HepG2 (cell line): ENCODE data around the gene VSIR. TPM values are rescaled to one million over a fixed set of nuclear protein-coding genes. Genes with fewer than 3 reads are reported as not detected.

Experiments used
- ATAC-seq: fragments of 200-7000 bp; cut with Tn5 transposase; 3 replicates; pipeline ENCODE4 v1.9.1; 2020; ENCODE audit warnings: mild to moderate bottlenecking, moderate library complexity
- BruUV-seq: library from RNA; stranded (reverse); fragments of 400-500 nt; replicated peaks from 2 replicates; lab custom pipeline; 2021; lab: Mats Ljungman, UMichigan
- CTCF ChIA-PET: fragments of 300-600 bp; formaldehyde crosslinking; extraction: SDS; loops from one replicate; lab custom pipeline; 2021; ENCODE audit warnings: low total read pairs, inconsistent platforms, low intra/inter-chr PET ratio; lab: Yijun Ruan, JAX
- POLR2A ChIA-PET: fragments of 350-600 bp; sonication (Branson Sonifier 250); formaldehyde crosslinking; loops from one replicate; lab custom pipeline; 2020; ENCODE audit warnings: antibody characterized with exemption, inconsistent platforms; lab: Yijun Ruan, JAX
- DNase-seq: peaks from one replicate; pipeline ENCODE4 v3.0.0-alpha.2; 2015; ENCODE audit warnings: low spot score
- FAIRE-seq: peaks from 3 replicates; lab custom pipeline; 2011; peaks lifted over from hg19 to GRCh38; lab: Jason Lieb, UNC
- H2AFZ ChIP-seq: one replicate; pipeline ENCODE4 v1.6.1; 2011; ENCODE audit warnings: low read length, inconsistent platforms
- H3K27ac ChIP-seq: fragments of 300-600 bp; 3 replicates; pipeline ENCODE4 v1.8.0; 2011; ENCODE audit warnings: mixed run types, mild to moderate bottlenecking, mixed read lengths, low read length, inconsistent platforms; ENCODE audit not compliant: insufficient read depth; ENCODE audit errors: extremely low read length
- H3K27me3 ChIP-seq, 2 experiments: fragments of 200-600 bp in 1 of 2; 2 replicates in 1 of 2; 3 replicates in 1 of 2; pipeline versions ENCODE4 v1.6.0 to v1.8.0; 2011; ENCODE audit warnings: low read length in 2 of 2, mild to moderate bottlenecking in 2 of 2, moderate library complexity in 2 of 2, inconsistent platforms in 1 of 2; ENCODE audit not compliant: insufficient read depth in 2 of 2, control insufficient read depth in 1 of 2
- H3K36me3 ChIP-seq, 2 experiments: fragments of 200-600 bp in 1 of 2; replicated peaks in 1 of 2; 2 replicates in 1 of 2; 3 replicates in 1 of 2; pipeline versions ENCODE4 v1.5.1 to v1.8.0; 2011; ENCODE audit warnings: low read length in 2 of 2, inconsistent platforms in 1 of 2; ENCODE audit not compliant: insufficient read depth in 2 of 2, control insufficient read depth in 1 of 2
- H3K4me1 ChIP-seq: 2 replicates; pipeline ENCODE4 v1.5.1; 2012; ENCODE audit warnings: low read length, inconsistent platforms; ENCODE audit not compliant: insufficient read depth
- H3K4me2 ChIP-seq: 2 replicates; pipeline ENCODE4 v1.6.0; 2011; ENCODE audit warnings: low read depth, low read length, inconsistent platforms
- H3K4me3 ChIP-seq, 3 experiments: fragments of 200-600 bp in 1 of 3; sonication (generic), shearing (Covaris generic) in 1 of 3; replicated peaks in 1 of 3; 2 replicates each; pipeline ENCODE4 v1.5.1; 2011 to 2016; ENCODE audit warnings: low read length in 3 of 3, inconsistent platforms in 2 of 3, low read depth in 2 of 3, mild to moderate bottlenecking in 2 of 3, control low read depth in 1 of 3, mixed read lengths in 1 of 3; ENCODE audit not compliant: insufficient read depth in 1 of 3
- H3K79me2 ChIP-seq: one replicate; pipeline ENCODE4 v1.6.1; 2011; ENCODE audit warnings: low read length, inconsistent platforms; ENCODE audit not compliant: insufficient read depth
- H3K9ac ChIP-seq: 2 replicates; pipeline ENCODE4 v1.6.0; 2011; ENCODE audit warnings: mild to moderate bottlenecking, low read depth, low read length, inconsistent platforms; ENCODE audit not compliant: insufficient read depth
- H3K9me3 ChIP-seq: 2 replicates; pipeline ENCODE4 v1.5.1; 2012; ENCODE audit warnings: mild to moderate bottlenecking, low read length
- H4K20me1 ChIP-seq: 2 replicates; pipeline ENCODE4 v1.6.0; 2011; ENCODE audit warnings: inconsistent platforms, mild to moderate bottlenecking, low read length, moderate library complexity; ENCODE audit not compliant: insufficient read depth
- CEBPB ChIP-seq: IDR thresholded peaks from 2 replicates; pipeline ENCODE4 v1.6.1; 2011; ENCODE audit warnings: low read depth, low read length, improper control_type of control experiment, borderline replicate concordance
- CEBPZ ChIP-seq: IDR thresholded peaks from 2 replicates; pipeline ENCODE4 v1.6.1; 2012; ENCODE audit warnings: low read length, improper control_type of control experiment
- CENPT ChIP-seq: sonication (generic); formaldehyde crosslinking; IDR thresholded peaks from 2 replicates; pipeline ENCODE4 v1.8.0; 2022; ENCODE audit warnings: low read depth, mild to moderate bottlenecking, moderate library complexity, missing genetic modification reagents
- DMAP1 ChIP-seq: IDR thresholded peaks from 2 replicates; pipeline ENCODE4 v1.6.1; 2016
- DPF2 ChIP-seq: sonication (generic); formaldehyde crosslinking; IDR thresholded peaks from 2 replicates; pipeline ENCODE4 v1.4.0; 2020; ENCODE audit warnings: mild to moderate bottlenecking, low read depth, missing genetic modification reagents, borderline replicate concordance
- HMGXB3 ChIP-seq: sonication (generic); formaldehyde crosslinking; IDR thresholded peaks from 2 replicates; pipeline ENCODE4 v1.4.0; 2020; ENCODE audit warnings: missing genetic modification reagents, borderline replicate concordance
- KDM3A ChIP-seq: IDR thresholded peaks from 2 replicates; pipeline ENCODE4 v1.6.1; 2018; ENCODE audit warnings: low read depth, missing compliant biosample characterization
- PAF1 ChIP-seq: IDR thresholded peaks from 2 replicates; pipeline ENCODE4 v1.6.1; 2016; ENCODE audit warnings: missing genetic modification reagents, missing compliant biosample characterization
- PAX8 ChIP-seq: sonication (generic); formaldehyde crosslinking; IDR thresholded peaks from 2 replicates; pipeline ENCODE4 v1.8.0; 2022; ENCODE audit warnings: mild to moderate bottlenecking, missing genetic modification reagents, borderline replicate concordance
- SMC3 ChIP-seq: IDR thresholded peaks from 2 replicates; pipeline ENCODE4 v1.6.1; 2011; ENCODE audit warnings: low read length, improper control_type of control experiment
- SPEN ChIP-seq: sonication (generic); formaldehyde crosslinking; IDR thresholded peaks from 2 replicates; pipeline ENCODE4 v1.5.1; 2020; ENCODE audit warnings: low read depth, mild to moderate bottlenecking, missing genetic modification reagents
- SRY ChIP-seq: sonication (generic); formaldehyde crosslinking; IDR thresholded peaks from 2 replicates; pipeline ENCODE4 v1.8.0; 2022; ENCODE audit warnings: mild to moderate bottlenecking, missing genetic modification reagents
- TP53 ChIP-seq: sonication (generic); formaldehyde crosslinking; conservative IDR thresholded peaks from 2 replicates; pipeline ENCODE4 v1.4.0; 2020; ENCODE audit warnings: missing genetic modification reagents
- U2AF2 ChIP-seq: fragments of 200-400 bp; formaldehyde crosslinking; IDR thresholded peaks from 2 replicates; pipeline ENCODE4 v1.6.1; 2017; ENCODE audit warnings: low read depth, mild to moderate bottlenecking, low read length
- ZBTB42 ChIP-seq: sonication (generic); formaldehyde crosslinking; IDR thresholded peaks from 2 replicates; pipeline ENCODE4 v1.5.0; 2020; ENCODE audit warnings: mild to moderate bottlenecking, missing genetic modification reagents
- ZFP62 ChIP-seq: sonication (generic); formaldehyde crosslinking; IDR thresholded peaks from 2 replicates; pipeline ENCODE4 v1.4.0; 2020; ENCODE audit warnings: missing genetic modification reagents
- ZKSCAN8 ChIP-seq: IDR thresholded peaks from 2 replicates; pipeline ENCODE4 v1.6.1; 2016; ENCODE audit warnings: borderline replicate concordance, missing genetic modification reagents, missing compliant biosample characterization
- ZNF354B ChIP-seq: sonication (generic); formaldehyde crosslinking; IDR thresholded peaks from 2 replicates; pipeline ENCODE4 v1.8.0; 2022; ENCODE audit warnings: mild to moderate bottlenecking, missing genetic modification reagents
- ZSCAN12 ChIP-seq: sonication (generic); formaldehyde crosslinking; IDR thresholded peaks from 2 replicates; pipeline ENCODE4 v1.9.0; 2021; ENCODE audit warnings: mild to moderate bottlenecking, missing genetic modification reagents
- ZSCAN22 ChIP-seq: sonication (generic); formaldehyde crosslinking; IDR thresholded peaks from 2 replicates; pipeline ENCODE4 v1.4.0; 2020; ENCODE audit warnings: mild to moderate bottlenecking, missing genetic modification reagents
- WGBS: methylation state at CpG from one replicate; pipeline ENCODE4 v1.1.6; 2017; ENCODE audit warnings: low lambda C conversion rate; 5-methylcytosine and 5-hydroxymethylcytosine counted together
- in situ Hi-C: cut with HindIII; loops from 2 replicates; pipeline ENCODE4 v1.10.0; 2017; ENCODE audit warnings: low pct_unique_long_range_greater_than_20kb; ENCODE audit not compliant: extremely low pct_ligation_motif_present
- intact Hi-C: fragments of 100-400 bp; cut with micrococcal nuclease; formaldehyde crosslinking; loops from one replicate; pipeline ENCODE4 v1.10.0; 2022; ENCODE audit not compliant: unreplicated experiment
- polyA plus RNA-seq, 8 experiments: library from polyadenylated mRNA; depleted of rRNA in 3 of 8; stranded (reverse) in 7 of 8; unstranded in 1 of 8; fragments of >200 nt; fragmentation: Illumina TruSeq in 4 of 8; extraction: Trizol in 4 of 8; gene quantifications; 2 replicates each; pipeline versions ENCODE4 v1.2.1 to v1.2.3, GENCODE V29; 2011 to 2016; ENCODE audit warnings: low read depth in 4 of 8, missing spikeins in 1 of 8, mixed read lengths in 1 of 8; ENCODE audit not compliant: insufficient read depth in 1 of 8
- total RNA-seq, 5 experiments: library from RNA; depleted of rRNA; stranded (reverse); fragments of >200 nt; fragmentation: Illumina TruSeq; extraction: Trizol; gene quantifications; 2 replicates each; pipeline ENCODE4 v1.2.3, GENCODE V29; 2016; ENCODE audit warnings: low read depth in 1 of 5

Gene VSIR
- total and polyA plus RNA-seq, 2 of the 13 experiments (the other 11 are each of a cell fraction or from before 2014, with no cell fraction given): 0.44 to 3.2 TPM

- TF ChIP-seq TP53 (CRISPR knock-in tag) (no peak), ZKSCAN8 (no peak), HMGXB3 (no peak), U2AF2 (no peak), SPEN (CRISPR knock-in tag) (no peak), CENPT (CRISPR knock-in tag) (no peak), ZFP62 (no peak), CEBPB (no peak)
- TF ChIP-seq, all 625 proteins: peak for 0
These were observed 58.3 kb downstream of the VSIR start (continued) for GRCh38 chr10:71715026-71715425.

GRCh38 chr10:71714592-71714991 is 58.7 kb downstream of the VSIR start:
- no peaks in the 10 kb centered on the region for H3K36me3 ChIP-seq
- no peaks in the 10 kb centered on the region for H3K79me2 ChIP-seq
- H3K4me3 ChIP-seq: no peak overlapping the region
- BruUV-seq: no TSS peak
- ChIA-PET CTCF (no interaction called here), POLR2A (no interaction called here)
- H3K27me3 ChIP-seq: peaks cover 11 to 48% of the 10 kb centered on the region in 2 experiments; a peak in 4 of 5 replicates
- H4K20me1 ChIP-seq: no peaks in the 10 kb centered on the region
- DNase-seq (no peak), ATAC-seq (no peak), FAIRE-seq (no peak)
- WGBS: 0% methylated on average over 1 of the region's 5 CpGs
- intact Hi-C loops: no loop called here
- H3K9ac ChIP-seq: no peak overlapping the region
- no peak overlapping the region for H2AFZ ChIP-seq
- in situ Hi-C loops: no loop called here
- no peak overlapping the region for H3K27ac ChIP-seq
- H3K4me1 ChIP-seq: no peaks in the 10 kb centered on the region
- H3K4me2 ChIP-seq: no peak overlapping the region
- H3K9me3 ChIP-seq: no peaks in the 10 kb centered on the region
- no peak for TF ChIP-seq KDM3A (CRISPR knock-in tag)
- TF ChIP-seq ZSCAN22: no peak
- no peak for TF ChIP-seq ZBTB42 (CRISPR knock-in tag)
- TF ChIP-seq ZSCAN12 (CRISPR knock-in tag): no peak
- TF ChIP-seq CEBPZ: no peak
- no peak for TF ChIP-seq ZNF354B (CRISPR knock-in tag)
- no peak for TF ChIP-seq SRY
- no peak for TF ChIP-seq SMC3
- TF ChIP-seq PAF1 (CRISPR knock-in tag): no peak
- TF ChIP-seq DMAP1: no peak
- TF ChIP-seq PAX8 (CRISPR knock-in tag): no peak
- TF ChIP-seq DPF2 (CRISPR knock-in tag): no peak
